GM12878 (cell line): ENCODE data around the gene PALLD. TPM values are rescaled to one million over a fixed set of nuclear protein-coding genes. Genes with fewer than 3 reads are reported as not detected.

Experiments used
- ATAC-seq: fragments of 200-7000 bp; cut with Tn5 transposase; 3 replicates; pipeline ENCODE4 v1.9.1; 2020; ENCODE audit warnings: mild to moderate bottlenecking, moderate library complexity
- BruUV-seq: library from RNA; stranded (reverse); fragments of 400-500 nt; replicated peaks from 2 replicates; lab custom pipeline; 2021; lab: Mats Ljungman, UMichigan
- CTCF ChIA-PET: fragments of 300-600 bp; sonication (Branson Sonifier 250); formaldehyde crosslinking; extraction: SDS; loops from one replicate; lab custom pipeline; 2021; ENCODE audit warnings: inconsistent platforms; lab: Yijun Ruan, JAX
- POLR2A ChIA-PET: fragments of 350-600 bp; formaldehyde crosslinking; extraction: SDS; loops from one replicate; lab custom pipeline; 2021; ENCODE audit warnings: inconsistent platforms; lab: Charles Lee
- RAD21 ChIA-PET: fragments of 300-600 bp; sonication (Branson Sonifier 250); formaldehyde crosslinking; loops from one replicate; lab custom pipeline; 2023; ENCODE audit warnings: antibody characterized with exemption; ENCODE audit not compliant: unreplicated experiment; lab: Charles Lee
- SMC1A ChIA-PET: fragments of 300-600 bp; sonication (Branson Sonifier 250); formaldehyde crosslinking; loops from one replicate; lab custom pipeline; 2023; ENCODE audit not compliant: unreplicated experiment, uncharacterized antibody; lab: Charles Lee
- DNase-seq: peaks from one replicate; pipeline ENCODE4 v3.0.0-alpha.2; 2011; ENCODE audit warnings: low read depth, low spot score
- FAIRE-seq: peaks from 3 replicates; lab custom pipeline; 2011; peaks lifted over from hg19 to GRCh38; lab: Jason Lieb, UNC
- H2AFZ ChIP-seq: 2 replicates; pipeline ENCODE4 v1.6.0; 2011; ENCODE audit warnings: low read depth, low read length, control low read depth; ENCODE audit not compliant: control insufficient read depth
- H3K27ac ChIP-seq: 2 replicates; pipeline ENCODE4 v1.5.1; 2011; ENCODE audit warnings: control low read depth; ENCODE audit not compliant: control insufficient read depth, insufficient read depth
- H3K27me3 ChIP-seq, 2 experiments: replicated peaks in 1 of 2; 2 replicates each; pipeline versions ENCODE4 v1.6.0 to v1.6.1; 2011; ENCODE audit warnings: low read length in 1 of 2; ENCODE audit not compliant: control insufficient read depth in 2 of 2, insufficient read depth in 2 of 2
- H3K36me3 ChIP-seq, 2 experiments: 2 replicates each; pipeline ENCODE4 v1.5.1; 2011; ENCODE audit warnings: low read length in 1 of 2; ENCODE audit not compliant: control insufficient read depth in 2 of 2, insufficient read depth in 2 of 2
- H3K4me1 ChIP-seq: 2 replicates; pipeline ENCODE4 v1.6.1; 2011; ENCODE audit warnings: mild to moderate bottlenecking, low read length, moderate library complexity, mixed read lengths; ENCODE audit not compliant: control insufficient read depth, insufficient read depth
- H3K4me2 ChIP-seq: 2 replicates; pipeline ENCODE4 v1.6.0; 2011; ENCODE audit warnings: control low read depth; ENCODE audit not compliant: control insufficient read depth, insufficient read depth
- H3K4me3 ChIP-seq: fragments of 200-600 bp; sonication (generic); 2 replicates; pipeline ENCODE4 v1.5.1; 2016
- H3K79me2 ChIP-seq: 2 replicates; pipeline ENCODE4 v1.6.0; 2011; ENCODE audit warnings: low read length; ENCODE audit not compliant: control insufficient read depth, insufficient read depth
- H3K9ac ChIP-seq: 2 replicates; pipeline ENCODE4 v1.8.0; 2011; ENCODE audit warnings: low read length, control low read depth, mixed read lengths; ENCODE audit not compliant: control insufficient read depth, insufficient read depth
- H3K9me3 ChIP-seq: replicated peaks from 3 replicates; pipeline ENCODE4 v1.5.1; 2011; ENCODE audit warnings: mild to moderate bottlenecking, low read length; ENCODE audit not compliant: control insufficient read depth, insufficient read depth
- H4K20me1 ChIP-seq: 2 replicates; pipeline ENCODE4 v1.6.0; 2011; ENCODE audit not compliant: control insufficient read depth, insufficient read depth
- CBX5 ChIP-seq: sonication (generic); IDR thresholded peaks from 2 replicates; pipeline ENCODE4 v1.6.1; 2016; ENCODE audit warnings: low read depth, moderate library complexity, mild to moderate bottlenecking, inconsistent platforms
- JUNB ChIP-seq: IDR thresholded peaks from 2 replicates; pipeline ENCODE4 v1.6.1; 2016; ENCODE audit warnings: antibody characterized with exemption, mild to moderate bottlenecking
- KAT2A ChIP-seq: conservative IDR thresholded peaks from 2 replicates; pipeline ENCODE4 v1.6.1; 2011; ENCODE audit warnings: low read depth, low read length; ENCODE audit not compliant: control insufficient read depth
- MTA2 ChIP-seq: fragments of 450-650 bp; IDR thresholded peaks from 2 replicates; pipeline ENCODE4 v1.6.1; 2016; ENCODE audit warnings: low read depth, mild to moderate bottlenecking, moderate library complexity
- MYC ChIP-seq: IDR thresholded peaks from 2 replicates; pipeline ENCODE4 v1.6.1; 2011; ENCODE audit warnings: mild to moderate bottlenecking, low read length, moderate library complexity, inconsistent platforms; ENCODE audit not compliant: insufficient read depth, insufficient replicate concordance, insufficient read length, severe bottlenecking
- NRF1 ChIP-seq: conservative IDR thresholded peaks from 2 replicates; pipeline ENCODE4 v1.6.1; 2011; ENCODE audit warnings: mild to moderate bottlenecking, low read depth, low read length, improper control_type of control experiment
- PAX5 ChIP-seq: IDR thresholded peaks from 2 replicates; pipeline ENCODE4 v1.6.1; 2011; ENCODE audit warnings: low read depth, low read length, borderline replicate concordance
- PKNOX1 ChIP-seq: fragments of 450-650 bp; IDR thresholded peaks from 2 replicates; pipeline ENCODE4 v1.6.1; 2016; ENCODE audit warnings: mild to moderate bottlenecking
- SPI1 ChIP-seq: IDR thresholded peaks from 2 replicates; pipeline ENCODE4 v1.6.1; 2011; ENCODE audit warnings: low read depth, mild to moderate bottlenecking, low read length, moderate library complexity, borderline replicate concordance; ENCODE audit not compliant: insufficient read depth
- TBL1XR1 ChIP-seq: IDR thresholded peaks from 2 replicates; pipeline ENCODE4 v1.6.1; 2012; ENCODE audit warnings: low read depth, low read length, improper control_type of control experiment
- WGBS: methylation state at CpG from one replicate; pipeline ENCODE4 v1.1.6; 2016; ENCODE audit warnings: low lambda C conversion rate; ENCODE audit not compliant: insufficient replicate concordance, insufficient coverage; ENCODE audit errors: missing lambda C conversion rate; 5-methylcytosine and 5-hydroxymethylcytosine counted together
- in situ Hi-C: fragments of 300-500 bp; cut with MboI; formaldehyde crosslinking; loops from 9 replicates; pipeline ENCODE4 v1.14.3; 2018; ENCODE audit warnings: mixed read lengths
- intact Hi-C: fragments of 100-400 bp; cut with micrococcal nuclease; formaldehyde crosslinking; loops from one replicate; pipeline ENCODE4 v1.14.2; 2022; ENCODE audit not compliant: unreplicated experiment
- polyA plus RNA-seq, 11 experiments: library from polyadenylated mRNA; depleted of rRNA in 4 of 11; unstranded in 6 of 11; stranded (reverse) in 5 of 11; fragments of >200 nt; fragmentation: Nextera tagmentation in 4 of 11; fragmentation: Illumina TruSeq in 1 of 11; extraction: Ambion mirVana in 4 of 11; extraction: Trizol in 1 of 11; gene quantifications; 1 replicate in 1 of 11; 2 replicates in 10 of 11; pipeline versions ENCODE4 v1.2.1 to v1.2.3, GENCODE V29; 2011 to 2016; ENCODE audit warnings: inconsistent platforms in 2 of 11, missing spikeins in 2 of 11, low read depth in 1 of 11
- total RNA-seq, 4 experiments: library from RNA; depleted of rRNA in 3 of 4; stranded (reverse); fragments of >200 nt in 3 of 4; fragmentation: Illumina TruSeq in 1 of 4; extraction: Trizol in 1 of 4; gene quantifications; 2 replicates each; pipeline versions ENCODE4 v1.2.1 to v1.2.3, GENCODE V29; 2013 to 2021

Gene PALLD
- total and polyA plus RNA-seq, 10 of the 15 experiments (the other 5 are each of a cell fraction or from before 2014, with no cell fraction given): 1.0 to 7.7 (median 1.7) TPM

GRCh38 chr4:168755598-168756477, 259.0 kb downstream of the PALLD start:
- SMC1A ChIA-PET: interaction anchor here (0.6 to 1.6 kb wide), 8 partner anchors 9 to 806 kb away, joined by 3 to 9 read pairs (median 4); no protein-coding TSS in a partner anchor
- no TSS peak for BruUV-seq

GRCh38 chr4:168757500-168757899, 260.6 kb downstream of the PALLD start:
- BruUV-seq: no TSS peak
- Histone ChIP-seq H3K4me1 (no peaks in the 10 kb centered on the region), H3K36me3 (no peaks in the 10 kb centered on the region), H3K4me2 (no peak overlapping the region), H3K9me3 (no peaks in the 10 kb centered on the region), H3K27ac (no peak overlapping the region), H4K20me1 (no peaks in the 10 kb centered on the region), H2AFZ (no peak overlapping the region), H3K27me3 (no peaks in the 10 kb centered on the region), H3K79me2 (no peaks in the 10 kb centered on the region), H3K4me3 (no peak overlapping the region), H3K9ac (no peak overlapping the region)
- in situ Hi-C loops (no loop called here), intact Hi-C loops (no loop called here)
- ATAC-seq (no peak), FAIRE-seq (no peak), DNase-seq (no peak)
- 37% methylated on average over 8 of the region's 8 CpGs for WGBS
- POLR2A ChIA-PET: no interaction called here
- RAD21 ChIA-PET: no interaction called here
- CTCF ChIA-PET: no interaction called here
- SMC1A ChIA-PET: interaction anchor here (1.0 kb wide), 1 partner anchor 45 kb away, joined by 3 read pairs; no protein-coding TSS in a partner anchor
- TF ChIP-seq JUNB (no peak), CBX5 (no peak), PKNOX1 (no peak), NRF1 (no peak), KAT2A (no peak), MYC (no peak)

More at GRCh38 chr4:168755598-168756477, 259.0 kb downstream of the PALLD start:
- TF ChIP-seq TBL1XR1 (no peak), PAX5 (no peak), SPI1 (peak; percentile 69; the same call in 1 of the 2 replicates), MTA2 (0 out of 2 replicates have a peak, but pooled peaks have one; percentile 11)
- TF ChIP-seq, all 136 proteins: peak for 2
- 14% methylated on average over 8 of the region's 8 CpGs for WGBS
- intact Hi-C loops (no loop called here), in situ Hi-C loops (no loop called here)
- Histone ChIP-seq H3K4me1 (no peaks in the 10 kb centered on the region), H3K9me3 (no peaks in the 10 kb centered on the region), H3K36me3 (no peaks in the 10 kb centered on the region), H3K4me3 (no peak overlapping the region), H3K27me3 (no peaks in the 10 kb centered on the region), H3K4me2 (no peak overlapping the region), H2AFZ (no peak overlapping the region), H3K79me2 (no peaks in the 10 kb centered on the region), H4K20me1 (no peaks in the 10 kb centered on the region), H3K9ac (no peak overlapping the region), H3K27ac (no peak overlapping the region)
- FAIRE-seq (no peak), ATAC-seq (peak; percentile 79), DNase-seq (no peak)
- ChIA-PET RAD21 (interaction anchor here (0.9 to 2.0 kb wide), 2 partner anchors 45 to 61 kb away, joined by 3 to 7 read pairs; no protein-coding TSS in a partner anchor), CTCF (interaction anchor here (0.7 to 1.4 kb wide), 4 partner anchors 9 to 860 kb away, joined by 3 read pairs; no protein-coding TSS in a partner anchor), POLR2A (interaction anchor here (0.6 to 0.9 kb wide), 2 partner anchors 14 to 517 kb away, joined by 3 read pairs; no protein-coding TSS in a partner anchor)
